Measurements from ENCODE around the gene VAPB.

VAPB gene

GRCh38 chr20:58381627-58382026 lies 7.4 kb upstream of the VAPB start:
- no peak for DNase-seq

- DNase-seq = no peak
These were observed 6.9 kb upstream of the VAPB start for GRCh38 chr20:58382096-58382495.

- no peak for DNase-seq
These were observed 4.2 kb upstream of the VAPB start for GRCh38 chr20:58384821-58385220.

GRCh38 chr20:58388028-58388601 lies 914 bp upstream of the VAPB start:
- no peak for DNase-seq

GRCh38 chr20:58389324-58389967 lies 417 bp downstream of the VAPB start:
- DNase-seq = peak; percentile 56

- DNase-seq = no peak
These were observed 1.1 kb downstream of the VAPB start for GRCh38 chr20:58389968-58390658.

- DNase-seq = no peak
These were observed 1.6 kb downstream of the VAPB start for GRCh38 chr20:58390659-58391035.

- no peak for DNase-seq
These were observed 3.3 kb downstream of the VAPB start for GRCh38 chr20:58392286-58392685.

- no peak for DNase-seq
These were observed 4.3 kb downstream of the VAPB start for GRCh38 chr20:58393299-58393698.

- no peak for DNase-seq
These were observed 5.8 kb downstream of the VAPB start for GRCh38 chr20:58394801-58395200.

- no peak for DNase-seq
These were observed 6.6 kb downstream of the VAPB start for GRCh38 chr20:58395604-58396003.

GRCh38 chr20:58397429-58397828 lies 8.4 kb downstream of the VAPB start:
- no peak for DNase-seq

- DNase-seq = no peak
These were observed 9.2 kb downstream of the VAPB start for GRCh38 chr20:58398254-58398653.

GRCh38 chr20:58399926-58400325 lies 10.9 kb downstream of the VAPB start:
- no peak for DNase-seq

- no peak for DNase-seq
These were observed 12.1 kb downstream of the VAPB start for GRCh38 chr20:58401162-58401561.

- DNase-seq = no peak
These were observed 13.3 kb downstream of the VAPB start for GRCh38 chr20:58402305-58402704.

GRCh38 chr20:58402827-58403226 lies 13.8 kb downstream of the VAPB start:
- no peak for DNase-seq

- no peak for DNase-seq
These were observed 14.2 kb downstream of the VAPB start for GRCh38 chr20:58403272-58403671.

GRCh38 chr20:58405504-58406291 lies 16.7 kb downstream of the VAPB start:
- no peak for DNase-seq

- DNase-seq = no peak
These were observed 17.5 kb downstream of the VAPB start for GRCh38 chr20:58406422-58407001.

- DNase-seq = no peak
These were observed 18.3 kb downstream of the VAPB start for GRCh38 chr20:58407201-58407873.

GRCh38 chr20:58407966-58408557 lies 19.0 kb downstream of the VAPB start:
- DNase-seq = no peak

Data from left hindlimb (tissue), 1 donor.